Psoas muscle (tissue), 8 donors: ENCODE data around the gene KCNT1. TPM values are rescaled to one million over a fixed set of nuclear protein-coding genes. Genes with fewer than 3 reads are reported as not detected.

Source experiments
- ATAC-seq, 4 donors: fragments of 200-7000 bp; cut with Tn5 transposase; one replicate each; pipeline ENCODE4 v1.9.1; 2020; ENCODE audit warnings: moderate library complexity in 3 of 4, mild to moderate bottlenecking in 2 of 4
- DNase-seq, 2 donors: peaks; one replicate each; pipeline ENCODE4 v3.0.0-alpha.2; 2020
- H3K27ac ChIP-seq: fragments of 200-600 bp; one replicate; pipeline ENCODE4 v1.8.0; 2022
- H3K27me3 ChIP-seq, 3 donors: fragments of 200-600 bp in 1 of 3; one replicate each; pipeline versions ENCODE4 v1.6.1 to v1.8.0; 2013 to 2022; ENCODE audit warnings: low read length in 2 of 3, mild to moderate bottlenecking in 2 of 3, moderate library complexity in 1 of 3; ENCODE audit not compliant: insufficient read depth in 3 of 3
- H3K36me3 ChIP-seq, 2 donors: fragments of 200-600 bp in 1 of 2; one replicate each; pipeline versions ENCODE4 v1.6.1 to v1.8.0; 2013 to 2022; ENCODE audit warnings: low read depth in 1 of 2, mild to moderate bottlenecking in 1 of 2, moderate library complexity in 1 of 2; ENCODE audit not compliant: insufficient read depth in 1 of 2
- H3K4me1 ChIP-seq: fragments of 200-600 bp; one replicate; pipeline ENCODE4 v1.8.0; 2022
- H3K4me3 ChIP-seq: fragments of 200-600 bp; one replicate; pipeline ENCODE4 v1.8.0; 2022; ENCODE audit warnings: mild to moderate bottlenecking
- H3K9me3 ChIP-seq: fragments of 200-600 bp; one replicate; pipeline ENCODE4 v1.8.0; 2022
- WGBS, 3 donors: extraction: QIAGEN DNeasy Blood & Tissue Kit; methylation state at CpG; one replicate each; pipeline versions ENCODE4 v1.1.6 to v1.1.7; 2013; 5-methylcytosine and 5-hydroxymethylcytosine counted together
- intact Hi-C, 2 donors: fragments of 100-400 bp; cut with DNase I; formaldehyde crosslinking; loops; one replicate each; pipeline versions ENCODE4 v1.11.0 to v1.14.2; 2022
- polyA plus RNA-seq, 3 donors: library from polyadenylated mRNA; stranded (reverse); fragments of 200-250 nt; gene quantifications; one replicate each; pipeline ENCODE4 v1.2.3, GENCODE V29; 2013
- total RNA-seq, 4 donors: library from RNA; stranded (reverse); fragmentation: NEBNext Ultra II Directional in 2 of 4; extraction: Animal tissue kit (Norgen Biotek cat#: 25700) in 2 of 4; gene quantifications; one replicate each; pipeline versions ENCODE4 v1.2.1 to v1.2.4, GENCODE V29; 2021 to 2023
- TF ChIP-seq, protein P1 (sequence below): fragments of 200-600 bp; IDR thresholded peaks from one replicate; pipeline ENCODE4 v1.8.0; 2022; ENCODE audit warnings: antibody characterized with exemption
- donor health status: healthy with polysubstance abuse.
- donor health status: DM: no; HTN: no; CAD: no; lungs with moderate emphysema.
- donor health status: Bipolar disorder and iron deficiency.
- donor health status: healthy.
- donor health status: DM: yes; HTN: yes; CAD: no.
- donor health status: DM: no; HTN: no; CAD: no.
- donor health status: DM: no; HTN: no; CAD: no.
- donor health status: DM: yes; HTN: yes; CAD: no.

KCNT1 gene
- total and polyA plus RNA-seq, 7 donors: 1.1 to 15.0 (median 10.3) TPM

DNA sequence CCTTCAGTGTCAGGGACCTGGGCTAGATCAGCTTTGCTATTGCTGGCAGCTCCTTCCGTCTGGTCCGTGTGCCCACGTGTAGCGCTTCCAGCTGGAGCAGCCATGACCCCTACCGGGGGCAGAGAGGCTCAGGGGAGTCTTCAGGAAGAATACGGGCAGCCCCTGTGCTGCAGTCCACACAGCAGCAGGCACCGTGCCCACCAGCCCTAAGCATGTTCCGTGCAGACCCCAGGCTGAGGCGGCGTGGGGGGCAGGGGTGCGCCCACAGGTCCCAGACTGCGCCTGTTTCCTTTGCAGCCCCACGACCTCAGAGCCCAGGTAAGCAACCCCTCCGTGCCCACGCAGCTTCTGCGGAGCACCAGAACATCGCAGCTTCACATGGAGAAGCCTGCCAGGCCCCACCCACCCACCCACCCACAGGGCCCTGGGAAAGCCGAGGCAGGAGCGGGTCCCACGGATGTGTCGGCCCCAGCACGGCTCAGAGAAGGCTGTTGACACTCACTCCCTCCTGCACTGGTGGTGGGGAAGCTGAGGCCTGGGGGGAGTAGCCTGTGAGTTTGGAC lies 83.1 kb downstream of the KCNT1 start:
- Histone ChIP-seq H3K27ac (no peak overlapping the region), H3K9me3 (no peaks in the 10 kb centered on the region), H3K27me3 (no peaks in the 10 kb centered on the region), H3K4me1 (no peaks in the 10 kb centered on the region), H3K4me3 (no peak overlapping the region), H3K36me3 (peaks cover 0 to 14% of the 10 kb centered on the region in 2 donors)
- WGBS, 3 donors: 79 to 85% (median 82%) methylated on average over 16 to 22 of the region's 22 CpGs
- ATAC-seq (no peak), DNase-seq (no peak)
- TF ChIP-seq, protein P1, sequence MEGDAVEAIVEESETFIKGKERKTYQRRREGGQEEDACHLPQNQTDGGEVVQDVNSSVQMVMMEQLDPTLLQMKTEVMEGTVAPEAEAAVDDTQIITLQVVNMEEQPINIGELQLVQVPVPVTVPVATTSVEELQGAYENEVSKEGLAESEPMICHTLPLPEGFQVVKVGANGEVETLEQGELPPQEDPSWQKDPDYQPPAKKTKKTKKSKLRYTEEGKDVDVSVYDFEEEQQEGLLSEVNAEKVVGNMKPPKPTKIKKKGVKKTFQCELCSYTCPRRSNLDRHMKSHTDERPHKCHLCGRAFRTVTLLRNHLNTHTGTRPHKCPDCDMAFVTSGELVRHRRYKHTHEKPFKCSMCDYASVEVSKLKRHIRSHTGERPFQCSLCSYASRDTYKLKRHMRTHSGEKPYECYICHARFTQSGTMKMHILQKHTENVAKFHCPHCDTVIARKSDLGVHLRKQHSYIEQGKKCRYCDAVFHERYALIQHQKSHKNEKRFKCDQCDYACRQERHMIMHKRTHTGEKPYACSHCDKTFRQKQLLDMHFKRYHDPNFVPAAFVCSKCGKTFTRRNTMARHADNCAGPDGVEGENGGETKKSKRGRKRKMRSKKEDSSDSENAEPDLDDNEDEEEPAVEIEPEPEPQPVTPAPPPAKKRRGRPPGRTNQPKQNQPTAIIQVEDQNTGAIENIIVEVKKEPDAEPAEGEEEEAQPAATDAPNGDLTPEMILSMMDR: no peak
- intact Hi-C loops: no loop called here

- no peaks in the 10 kb centered on the region for H3K9me3 ChIP-seq
- H3K27me3 ChIP-seq: no peaks in the 10 kb centered on the region
- no peaks in the 10 kb centered on the region for H3K4me1 ChIP-seq
- intact Hi-C loops: no loop called here
- ATAC-seq (no peak), DNase-seq (no peak)
- H3K36me3 ChIP-seq: peaks cover 0 to 14% of the 10 kb centered on the region in 2 donors
- TF ChIP-seq, protein P1: no peak
- WGBS, 3 donors: 88 to 94% (median 93%) methylated on average over 34 to 44 of the region's 44 CpGs
- no peak overlapping the region for H3K27ac ChIP-seq
- H3K4me3 ChIP-seq: no peak overlapping the region
These were observed 84.2 kb downstream of the KCNT1 start for GRCh38 chr9:135786146-135786690.

DNA sequence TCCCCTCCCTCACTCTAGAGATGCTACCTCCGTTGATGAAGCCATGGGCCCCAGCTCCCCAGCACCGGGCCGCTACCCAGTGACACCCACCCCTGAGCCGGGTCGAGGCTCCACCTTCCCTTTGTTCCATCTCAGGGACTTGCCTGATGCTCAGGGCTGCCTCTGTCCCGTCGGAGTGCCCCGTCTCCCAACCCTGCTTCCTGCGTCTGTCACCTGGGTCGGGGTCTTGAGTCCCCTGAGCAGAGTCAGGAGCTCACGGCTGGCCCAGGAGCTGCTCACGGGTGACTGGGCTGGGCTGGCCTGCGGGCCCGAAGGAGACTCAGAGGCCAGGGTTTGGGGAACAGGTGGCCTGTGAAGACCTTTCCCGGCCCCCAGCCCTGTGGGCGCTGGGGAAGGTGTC lies 85.3 kb downstream of the KCNT1 start:
- intact Hi-C loops: no loop called here
- 77 to 79% (median 79%) methylated on average over 16 of the region's 16 CpGs for WGBS, 3 donors
- H3K27ac ChIP-seq: no peak overlapping the region
- H3K4me3 ChIP-seq: no peak overlapping the region
- no peaks in the 10 kb centered on the region for H3K4me1 ChIP-seq
- no peaks in the 10 kb centered on the region for H3K27me3 ChIP-seq
- H3K9me3 ChIP-seq: no peaks in the 10 kb centered on the region
- H3K36me3 ChIP-seq: peaks cover 0 to 14% of the 10 kb centered on the region in 2 donors
- TF ChIP-seq, protein P1: no peak
- ATAC-seq: no peak
- no peak for DNase-seq

GRCh38 chr9:135787776-135788575 lies 86.0 kb downstream of the KCNT1 start:
- H3K27ac ChIP-seq: no peak overlapping the region
- no peaks in the 10 kb centered on the region for H3K9me3 ChIP-seq
- H3K4me1 ChIP-seq: no peaks in the 10 kb centered on the region
- TF ChIP-seq, protein P1: no peak
- peaks cover 0 to 14% of the 10 kb centered on the region in 2 donors for H3K36me3 ChIP-seq
- intact Hi-C loops: no loop called here
- no peaks in the 10 kb centered on the region for H3K27me3 ChIP-seq
- no peak for DNase-seq
- no peak for ATAC-seq
- H3K4me3 ChIP-seq: no peak overlapping the region
- 77 to 81% (median 79%) methylated on average over 36 to 38 of the region's 38 CpGs for WGBS, 3 donors
